ENCODE data around the gene ERBB4.

ERBB4 gene

GRCh38 chr2:212367431-212367830 is 171.2 kb downstream of the ERBB4 start:
- Mint-ChIP-seq H3K4me1 (no peaks in the 10 kb centered on the region), H3K4me3 (no peak overlapping the region), H3K36me3 (no peaks in the 10 kb centered on the region), H3K27me3 (no peaks in the 10 kb centered on the region), H3K27ac (no peak overlapping the region), H3K9me3 (peaks cover 9% of the 10 kb centered on the region)

GRCh38 chr2:212364112-212364985 is 174.3 kb downstream of the ERBB4 start:
- Mint-ChIP-seq H3K27me3 (no peaks in the 10 kb centered on the region), H3K27ac (no peak overlapping the region), H3K4me1 (no peaks in the 10 kb centered on the region), H3K36me3 (no peaks in the 10 kb centered on the region), H3K9me3 (no peaks in the 10 kb centered on the region), H3K4me3 (no peak overlapping the region)

- no peaks in the 10 kb centered on the region for H3K9me3 Mint-ChIP-seq
- no peak overlapping the region for H3K27ac Mint-ChIP-seq
Measured at GRCh38 chr2:212361174-212361756, 177.3 kb downstream of the ERBB4 start.

GRCh38 chr2:212360068-212360460 is 178.5 kb downstream of the ERBB4 start:
- no peaks in the 10 kb centered on the region for H3K9me3 Mint-ChIP-seq
- no peak overlapping the region for H3K4me3 Mint-ChIP-seq
- no peaks in the 10 kb centered on the region for H3K4me1 Mint-ChIP-seq
- H3K27ac Mint-ChIP-seq: no peak overlapping the region
- no peaks in the 10 kb centered on the region for H3K27me3 Mint-ChIP-seq
- no peaks in the 10 kb centered on the region for H3K36me3 Mint-ChIP-seq

More at GRCh38 chr2:212361174-212361756, 177.3 kb downstream of the ERBB4 start:
- Mint-ChIP-seq H3K36me3 (no peaks in the 10 kb centered on the region), H3K27me3 (no peaks in the 10 kb centered on the region), H3K4me3 (no peak overlapping the region), H3K4me1 (no peaks in the 10 kb centered on the region)

GRCh38 chr2:212359425-212360067 is 179.1 kb downstream of the ERBB4 start:
- H3K27me3 Mint-ChIP-seq: no peaks in the 10 kb centered on the region
- H3K27ac Mint-ChIP-seq: no peak overlapping the region
- no peak overlapping the region for H3K4me3 Mint-ChIP-seq
- no peaks in the 10 kb centered on the region for H3K36me3 Mint-ChIP-seq
- no peaks in the 10 kb centered on the region for H3K4me1 Mint-ChIP-seq
- no peaks in the 10 kb centered on the region for H3K9me3 Mint-ChIP-seq

- Mint-ChIP-seq H3K27me3 (no peaks in the 10 kb centered on the region), H3K36me3 (no peaks in the 10 kb centered on the region), H3K9me3 (no peaks in the 10 kb centered on the region), H3K4me1 (no peaks in the 10 kb centered on the region), H3K4me3 (no peak overlapping the region), H3K27ac (no peak overlapping the region)
Measured at GRCh38 chr2:212357606-212358005, 181.0 kb downstream of the ERBB4 start.

GRCh38 chr2:212354382-212354781 is 184.2 kb downstream of the ERBB4 start:
- Mint-ChIP-seq H3K4me3 (no peak overlapping the region), H3K27me3 (no peaks in the 10 kb centered on the region), H3K36me3 (no peaks in the 10 kb centered on the region), H3K4me1 (no peaks in the 10 kb centered on the region), H3K27ac (no peak overlapping the region), H3K9me3 (peaks cover 4% of the 10 kb centered on the region)

GRCh38 chr2:212348501-212348900 is 190.1 kb downstream of the ERBB4 start:
- Mint-ChIP-seq H3K27ac (no peak overlapping the region), H3K9me3 (peaks cover 4% of the 10 kb centered on the region), H3K4me1 (no peaks in the 10 kb centered on the region), H3K4me3 (no peak overlapping the region), H3K36me3 (no peaks in the 10 kb centered on the region), H3K27me3 (no peaks in the 10 kb centered on the region)

- Mint-ChIP-seq H3K27ac (no peak overlapping the region), H3K36me3 (no peaks in the 10 kb centered on the region), H3K27me3 (no peaks in the 10 kb centered on the region), H3K9me3 (peaks cover 3% of the 10 kb centered on the region), H3K4me1 (no peaks in the 10 kb centered on the region), H3K4me3 (no peak overlapping the region)
Measured at GRCh38 chr2:212346865-212347264, 191.7 kb downstream of the ERBB4 start.

GRCh38 chr2:212345966-212346365 is 192.6 kb downstream of the ERBB4 start:
- Mint-ChIP-seq H3K9me3 (no peaks in the 10 kb centered on the region), H3K36me3 (no peaks in the 10 kb centered on the region), H3K27me3 (no peaks in the 10 kb centered on the region), H3K4me1 (no peaks in the 10 kb centered on the region), H3K4me3 (no peak overlapping the region), H3K27ac (no peak overlapping the region)

- H3K9me3 Mint-ChIP-seq: no peaks in the 10 kb centered on the region
- no peak overlapping the region for H3K4me3 Mint-ChIP-seq
- no peaks in the 10 kb centered on the region for H3K4me1 Mint-ChIP-seq
- no peaks in the 10 kb centered on the region for H3K27me3 Mint-ChIP-seq
- H3K27ac Mint-ChIP-seq: no peak overlapping the region
- H3K36me3 Mint-ChIP-seq: no peaks in the 10 kb centered on the region
Measured at GRCh38 chr2:212344131-212344530, 194.5 kb downstream of the ERBB4 start.

GRCh38 chr2:212343167-212343566 is 195.4 kb downstream of the ERBB4 start:
- Mint-ChIP-seq H3K27me3 (no peaks in the 10 kb centered on the region), H3K4me3 (no peak overlapping the region), H3K27ac (no peak overlapping the region), H3K9me3 (no peaks in the 10 kb centered on the region), H3K4me1 (no peaks in the 10 kb centered on the region), H3K36me3 (no peaks in the 10 kb centered on the region)

- no peaks in the 10 kb centered on the region for H3K4me1 Mint-ChIP-seq
- H3K9me3 Mint-ChIP-seq: no peaks in the 10 kb centered on the region
- H3K4me3 Mint-ChIP-seq: no peak overlapping the region
- H3K27ac Mint-ChIP-seq: no peak overlapping the region
- H3K36me3 Mint-ChIP-seq: no peaks in the 10 kb centered on the region
- H3K27me3 Mint-ChIP-seq: no peaks in the 10 kb centered on the region
Measured at GRCh38 chr2:212337486-212338343, 200.9 kb downstream of the ERBB4 start.

- Mint-ChIP-seq H3K27me3 (no peaks in the 10 kb centered on the region), H3K4me1 (no peaks in the 10 kb centered on the region), H3K4me3 (no peak overlapping the region), H3K27ac (no peak overlapping the region), H3K36me3 (no peaks in the 10 kb centered on the region), H3K9me3 (no peaks in the 10 kb centered on the region)
Measured at GRCh38 chr2:212337036-212337435, 201.6 kb downstream of the ERBB4 start.

GRCh38 chr2:212330263-212330662 is 208.3 kb downstream of the ERBB4 start:
- Mint-ChIP-seq H3K4me1 (no peaks in the 10 kb centered on the region), H3K36me3 (no peaks in the 10 kb centered on the region), H3K27ac (no peak overlapping the region), H3K9me3 (no peaks in the 10 kb centered on the region), H3K4me3 (no peak overlapping the region), H3K27me3 (no peaks in the 10 kb centered on the region)
